Thyroid gland (tissue), 4 donors: ENCODE measurements around the gene ARHGEF11. TPM values are rescaled to one million over a fixed set of nuclear protein-coding genes. Genes with fewer than 3 reads are reported as not detected.

ENCODE experiments used
- DNase-seq, 2 donors: peaks; one replicate each; pipeline ENCODE4 v3.0.0-alpha.2; 2019
- H3K27ac ChIP-seq, 3 donors: fragments of 200-600 bp; sonication (generic); 1 replicate in 2 of 3; 2 replicates in 1 of 3; pipeline ENCODE4 v1.5.1; 2016 to 2019; ENCODE audit warnings: mild to moderate bottlenecking in 1 of 3, moderate library complexity in 1 of 3
- H3K27me3 ChIP-seq: fragments of 200-600 bp; sonication (generic); one replicate; pipeline ENCODE4 v1.5.1; 2019
- H3K36me3 ChIP-seq, 2 donors: fragments of 200-600 bp; sonication (generic); one replicate each; pipeline ENCODE4 v1.5.1; 2016 to 2019
- H3K4me1 ChIP-seq, 2 donors: fragments of 200-600 bp; sonication (generic); one replicate each; pipeline ENCODE4 v1.5.1; 2017 to 2019
- H3K4me3 ChIP-seq, 3 donors: fragments of 200-600 bp; sonication (generic); replicated peaks in 1 of 3; 1 replicate in 2 of 3; 2 replicates in 1 of 3; pipeline ENCODE4 v1.5.1; 2016; ENCODE audit warnings: mild to moderate bottlenecking in 1 of 3
- H3K9me3 ChIP-seq: fragments of 200-600 bp; sonication (generic); one replicate; pipeline ENCODE4 v1.5.1; 2017
- POLR2A ChIP-seq, 2 donors: fragments of 450-650 bp; IDR thresholded peaks; one replicate each; pipeline ENCODE4 v1.6.1; 2017; ENCODE audit warnings: antibody characterized with exemption in 2 of 2, mild to moderate bottlenecking in 2 of 2, moderate library complexity in 1 of 2
- WGBS, 2 donors: methylation state at CpG; one replicate each; pipeline ENCODE4 v1.1.5; 2017; 5-methylcytosine and 5-hydroxymethylcytosine counted together
- intact Hi-C: fragments of 100-400 bp; cut with DNase I; formaldehyde crosslinking; loops from one replicate; pipeline ENCODE4 v1.15.1; 2023
- total RNA-seq, 4 donors: library from RNA; depleted of rRNA; stranded (reverse); fragments of >200 nt; gene quantifications; one replicate each; pipeline ENCODE4 v1.2.3, GENCODE V29; 2016
- TF ChIP-seq, protein P1 (sequence below), 6 experiments: fragments of 200-600 bp in 3 of 6; fragments of 450-650 bp in 3 of 6; sonication (generic) in 3 of 6; IDR thresholded peaks; one replicate each; pipeline ENCODE4 v1.5.1; 2016 to 2019; ENCODE audit warnings: antibody characterized with exemption in 6 of 6, mild to moderate bottlenecking in 2 of 6, inconsistent platforms in 1 of 6, moderate library complexity in 1 of 6

ARHGEF11 gene
- total RNA-seq, 4 donors from 2014 or later: 31.2 to 56.2 (median 47.4) TPM

DNA sequence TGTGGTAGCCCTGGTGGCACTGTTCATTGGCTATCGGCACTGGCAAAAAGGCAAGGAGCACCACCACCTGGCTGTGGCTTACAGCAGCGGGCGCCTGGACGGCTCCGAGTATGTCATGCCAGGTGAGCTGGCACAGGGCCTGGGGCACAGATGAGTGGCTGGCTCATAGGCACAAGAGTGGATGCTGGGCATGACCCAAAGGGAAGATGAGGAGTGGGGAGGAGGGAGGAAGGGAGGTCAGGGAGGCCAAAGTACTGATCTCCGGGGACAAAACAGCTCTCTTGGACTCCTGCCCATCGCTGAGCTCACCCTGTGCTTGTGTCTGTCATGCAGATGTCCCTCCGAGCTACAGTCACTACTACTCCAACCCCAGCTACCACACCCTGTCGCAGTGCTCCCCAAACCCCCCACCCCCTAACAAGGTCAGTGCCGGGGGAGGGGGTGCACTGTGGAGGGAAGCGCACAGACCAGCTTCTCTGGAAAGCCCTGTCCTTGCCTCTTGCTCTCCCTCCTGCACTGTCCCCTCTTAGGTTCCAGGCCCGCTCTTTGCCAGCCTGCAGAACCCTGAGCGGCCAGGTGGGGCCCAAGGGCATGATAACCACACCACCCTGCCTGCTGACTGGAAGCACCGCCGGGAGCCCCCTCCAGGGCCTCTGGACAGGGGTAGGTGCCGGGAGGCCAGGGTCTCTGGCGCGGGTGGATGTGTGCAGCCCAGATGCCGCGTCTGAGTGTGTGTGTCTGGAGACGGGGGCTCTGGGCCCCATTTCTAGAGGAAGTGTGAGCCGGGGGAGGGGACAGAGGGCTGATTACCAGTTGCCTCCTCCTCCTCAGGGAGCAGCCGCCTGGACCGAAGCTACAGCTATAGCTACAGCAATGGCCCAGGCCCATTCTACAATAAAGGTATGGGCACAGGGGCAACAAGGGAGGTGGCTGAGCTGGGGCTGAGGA, 132.4 kb downstream of the ARHGEF11 start:
- Histone ChIP-seq H3K9me3 (no peaks in the 10 kb centered on the region), H3K27ac (peak overlapping the region in 1 of 3 donors; percentile 9), H3K36me3 (peaks cover 8 to 9% of the 10 kb centered on the region in 2 donors), H3K4me3 (no peak overlapping the region), H3K27me3 (no peaks in the 10 kb centered on the region), H3K4me1 (peaks cover 15 to 32% of the 10 kb centered on the region in 2 donors)
- intact Hi-C loops: no loop called here
- peak; percentile 97 to 98 for DNase-seq
- 30 to 40% methylated on average over 9 to 16 of the region's 24 CpGs for WGBS, 2 donors
- TF ChIP-seq POLR2A (IDR thresholded peaks at IDR 0.05): no peak
- TF ChIP-seq, protein P1, sequence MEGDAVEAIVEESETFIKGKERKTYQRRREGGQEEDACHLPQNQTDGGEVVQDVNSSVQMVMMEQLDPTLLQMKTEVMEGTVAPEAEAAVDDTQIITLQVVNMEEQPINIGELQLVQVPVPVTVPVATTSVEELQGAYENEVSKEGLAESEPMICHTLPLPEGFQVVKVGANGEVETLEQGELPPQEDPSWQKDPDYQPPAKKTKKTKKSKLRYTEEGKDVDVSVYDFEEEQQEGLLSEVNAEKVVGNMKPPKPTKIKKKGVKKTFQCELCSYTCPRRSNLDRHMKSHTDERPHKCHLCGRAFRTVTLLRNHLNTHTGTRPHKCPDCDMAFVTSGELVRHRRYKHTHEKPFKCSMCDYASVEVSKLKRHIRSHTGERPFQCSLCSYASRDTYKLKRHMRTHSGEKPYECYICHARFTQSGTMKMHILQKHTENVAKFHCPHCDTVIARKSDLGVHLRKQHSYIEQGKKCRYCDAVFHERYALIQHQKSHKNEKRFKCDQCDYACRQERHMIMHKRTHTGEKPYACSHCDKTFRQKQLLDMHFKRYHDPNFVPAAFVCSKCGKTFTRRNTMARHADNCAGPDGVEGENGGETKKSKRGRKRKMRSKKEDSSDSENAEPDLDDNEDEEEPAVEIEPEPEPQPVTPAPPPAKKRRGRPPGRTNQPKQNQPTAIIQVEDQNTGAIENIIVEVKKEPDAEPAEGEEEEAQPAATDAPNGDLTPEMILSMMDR (IDR thresholded peaks at IDR 0.05): peak in 2 of 6 experiments; percentile 3 to 29

DNA sequence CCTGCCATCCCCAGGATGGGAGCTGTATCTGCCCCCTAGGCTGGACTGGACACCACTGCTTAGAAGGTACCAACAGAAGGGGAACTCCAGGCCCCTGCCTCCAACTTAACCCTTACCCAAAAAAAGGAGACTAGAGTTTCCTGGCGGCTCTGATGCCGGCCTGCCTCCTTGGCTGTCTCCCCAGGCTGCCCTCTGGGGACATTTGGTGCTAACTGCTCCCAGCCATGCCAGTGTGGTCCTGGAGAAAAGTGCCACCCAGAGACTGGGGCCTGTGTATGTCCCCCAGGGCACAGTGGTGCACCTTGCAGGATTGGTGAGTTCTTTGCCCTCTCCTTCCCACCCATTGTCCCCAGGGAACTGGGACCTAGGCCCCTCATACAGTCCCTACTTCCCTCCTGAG, 133.2 kb downstream of the ARHGEF11 start:
- intact Hi-C loops: no loop called here
- Histone ChIP-seq H3K4me1 (peaks cover 15 to 32% of the 10 kb centered on the region in 2 donors), H3K27ac (peak overlapping the region in 1 of 3 donors; percentile 9), H3K27me3 (no peaks in the 10 kb centered on the region), H3K4me3 (no peak overlapping the region), H3K36me3 (peaks cover 8 to 9% of the 10 kb centered on the region in 2 donors), H3K9me3 (no peaks in the 10 kb centered on the region)
- TF ChIP-seq POLR2A (IDR thresholded peaks at IDR 0.05): no peak
- TF ChIP-seq, protein P1 (IDR thresholded peaks at IDR 0.05): peak in 1 of 6 experiments; percentile 14
- WGBS, 2 donors: 47% methylated on average over 2 of the region's 2 CpGs; no CpG with 5 or more reads in 1 of the 2 donors
- peak; percentile 59 to 60 for DNase-seq

DNA sequence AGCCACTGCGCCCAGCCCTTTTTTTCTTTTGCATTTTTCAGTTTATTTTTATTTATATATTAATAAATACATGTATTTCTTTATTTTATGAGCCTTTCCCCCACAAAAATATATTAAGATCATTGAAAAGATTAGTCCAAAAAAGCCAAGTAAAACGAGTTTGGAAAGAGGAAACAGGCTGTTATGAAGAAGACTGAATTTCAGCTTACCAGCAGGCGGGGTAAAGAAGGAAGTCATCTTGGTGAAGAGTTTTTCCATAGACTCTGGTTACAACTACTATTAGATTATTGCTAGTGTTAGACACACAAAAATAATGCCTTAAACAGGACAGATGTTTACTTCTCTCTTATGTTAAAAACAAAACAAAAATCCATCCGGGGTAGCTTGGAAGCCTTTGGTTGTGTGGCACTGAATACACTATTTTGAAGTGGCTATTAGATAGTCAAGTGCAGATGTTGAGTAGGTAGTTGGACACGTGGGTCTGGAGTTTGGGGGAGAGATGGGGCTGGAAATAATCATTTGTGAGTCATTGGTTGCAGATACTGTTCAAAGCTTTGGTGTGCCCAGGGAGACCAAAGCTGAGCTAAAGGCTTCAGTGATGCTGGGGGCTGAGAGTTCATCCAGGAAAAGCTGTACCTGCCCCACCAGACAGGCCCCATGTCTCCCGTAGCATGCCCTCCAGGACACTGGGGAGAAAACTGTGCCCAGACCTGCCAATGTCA, 133.8 kb downstream of the ARHGEF11 start:
- Histone ChIP-seq H3K4me3 (no peak overlapping the region), H3K27ac (no peak overlapping the region), H3K36me3 (peaks cover 9 to 12% of the 10 kb centered on the region in 2 donors), H3K4me1 (peaks cover 15 to 32% of the 10 kb centered on the region in 2 donors), H3K27me3 (no peaks in the 10 kb centered on the region), H3K9me3 (no peaks in the 10 kb centered on the region)
- no peak for DNase-seq
- TF ChIP-seq, protein P1 (IDR thresholded peaks at IDR 0.05): no peak
- TF ChIP-seq POLR2A (IDR thresholded peaks at IDR 0.05): no peak
- WGBS, 2 donors: 61 to 64% methylated on average over 6 of the region's 6 CpGs
- intact Hi-C loops: no loop called here

DNA sequence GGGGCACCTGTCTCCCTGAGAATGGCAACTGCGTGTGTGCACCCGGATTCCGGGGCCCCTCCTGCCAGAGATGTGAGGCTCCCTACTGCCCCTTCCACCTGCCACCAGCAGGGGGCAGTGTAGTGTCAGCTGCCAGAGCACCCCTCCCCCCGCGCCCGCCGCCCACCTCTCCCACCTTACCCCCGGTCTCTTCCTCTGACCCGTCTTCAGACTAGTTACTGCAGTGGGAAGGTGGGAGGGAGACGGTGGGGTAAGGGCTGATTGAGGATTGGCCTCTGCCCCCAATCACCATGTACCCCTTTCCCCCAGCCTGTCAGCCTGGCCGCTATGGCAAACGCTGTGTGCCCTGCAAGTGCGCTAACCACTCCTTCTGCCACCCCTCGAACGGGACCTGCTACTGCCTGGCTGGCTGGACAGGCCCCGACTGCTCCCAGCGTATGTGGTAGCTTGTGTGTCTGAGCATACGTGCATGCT, 135.2 kb downstream of the ARHGEF11 start:
- peak; percentile 28 to 40 for DNase-seq
- Histone ChIP-seq H3K4me1 (peaks cover 15 to 32% of the 10 kb centered on the region in 2 donors), H3K27me3 (no peaks in the 10 kb centered on the region), H3K36me3 (peaks cover 9 to 14% of the 10 kb centered on the region in 2 donors), H3K4me3 (no peak overlapping the region), H3K9me3 (no peaks in the 10 kb centered on the region), H3K27ac (no peak overlapping the region)
- 41 to 43% methylated on average over 8 to 14 of the region's 18 CpGs for WGBS, 2 donors
- intact Hi-C loops: no loop called here
- no peak for TF ChIP-seq POLR2A (IDR thresholded peaks at IDR 0.05)
- TF ChIP-seq, protein P1 (IDR thresholded peaks at IDR 0.05): peak in 5 of 6 experiments; percentile 42 to 77 (median 65)
